Stimulated activated CD4-positive, alpha-beta T cell treated with anti-CD3 and anti-CD28 coated beads, Interleukin-1b, Interleukin-23, amount 100 ng/mL, for 1 hour (primary cell): ENCODE measurements around the gene IL21R.
"Not testable (repeated sequence)": the region's sequence is repeated elsewhere in the genome, so short reads cannot be mapped to it uniquely, and the experiment has no call there.

ENCODE experiments used
- DNase-seq, 2 donors: peaks; one replicate each; pipeline ENCODE4 v3.0.0-alpha.2; 2020; ENCODE audit warnings: low read depth in 2 of 2

The IL21R gene

GRCh38 chr16:27374804-27375425 is 27.1 kb upstream of the IL21R start:
- no peak for DNase-seq

- no peak for DNase-seq
Measured at GRCh38 chr16:27377666-27378485, 24.1 kb upstream of the IL21R start.

GRCh38 chr16:27378871-27379481 is 23.0 kb upstream of the IL21R start:
- no peak for DNase-seq

GRCh38 chr16:27379919-27380318 is 22.1 kb upstream of the IL21R start:
- no peak for DNase-seq

GRCh38 chr16:27381236-27381635 is 20.7 kb upstream of the IL21R start:
- no peak for DNase-seq

- no peak for DNase-seq
Measured at GRCh38 chr16:27381974-27382855, 19.8 kb upstream of the IL21R start.

GRCh38 chr16:27383556-27384243 is 18.3 kb upstream of the IL21R start:
- DNase-seq = no peak

- DNase-seq = no peak
Measured at GRCh38 chr16:27384425-27384824, 17.5 kb upstream of the IL21R start.

GRCh38 chr16:27385398-27385797 is 16.6 kb upstream of the IL21R start:
- no peak for DNase-seq

- DNase-seq = no peak
Measured at GRCh38 chr16:27386674-27387073, 15.3 kb upstream of the IL21R start.

GRCh38 chr16:27387724-27388123 is 14.2 kb upstream of the IL21R start:
- DNase-seq = no peak

GRCh38 chr16:27389272-27389961 is 12.6 kb upstream of the IL21R start:
- no peak for DNase-seq

- DNase-seq = no peak
Measured at GRCh38 chr16:27390151-27390550, 11.8 kb upstream of the IL21R start.

GRCh38 chr16:27392671-27393070 is 9.3 kb upstream of the IL21R start:
- DNase-seq = no peak

- DNase-seq = no peak
Measured at GRCh38 chr16:27394516-27394915, 7.5 kb upstream of the IL21R start.

- not testable (repeated sequence) for DNase-seq
Measured at GRCh38 chr16:27398341-27398893, 3.6 kb upstream of the IL21R start.

- DNase-seq = no peak
Measured at GRCh38 chr16:27398894-27399853, 2.8 kb upstream of the IL21R start.

GRCh38 chr16:27399969-27400368 is 2.0 kb upstream of the IL21R start:
- DNase-seq = no peak
